HG02610 (cell line): ENCODE measurements around the gene CLEC14A.

Experiments
- ATAC-seq: cut with Tn5 transposase; IDR thresholded peaks from one replicate; pipeline ENCODE4 v1.9.1; 2021; ENCODE audit warnings: mild to moderate bottlenecking, moderate library complexity; ENCODE audit not compliant: unreplicated experiment

The CLEC14A gene

DNA sequence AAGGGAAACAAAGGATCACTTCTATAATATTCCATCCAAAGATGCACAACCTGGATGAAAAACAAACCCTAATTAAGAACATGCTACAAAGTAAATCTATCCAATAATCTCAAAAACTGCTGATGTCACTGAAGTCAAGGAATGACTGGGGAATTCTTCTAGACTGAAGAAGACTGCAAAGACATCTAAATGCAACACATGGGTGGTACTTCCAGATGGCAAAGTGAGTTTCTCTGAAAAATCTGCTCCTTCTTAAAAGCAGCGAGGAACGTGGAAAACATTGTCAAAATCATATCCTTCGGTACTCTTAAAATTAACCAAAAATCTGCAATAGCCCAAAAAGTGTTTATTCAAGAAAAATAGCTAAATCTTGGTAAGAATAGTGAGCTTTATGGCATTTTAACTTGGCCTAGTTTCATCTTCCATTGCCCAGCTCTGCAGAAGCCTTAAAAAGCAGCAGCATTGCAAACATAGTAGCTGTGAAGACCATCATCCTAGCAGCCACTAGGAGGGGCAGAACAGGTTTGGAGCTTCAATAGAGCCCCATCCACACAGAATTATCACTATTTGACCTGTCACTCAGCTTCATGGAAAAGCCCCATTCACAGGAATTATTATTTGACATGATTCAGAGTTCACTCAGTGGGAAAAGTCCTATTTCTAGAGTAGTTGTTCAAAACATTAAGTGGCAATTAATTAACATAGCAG, 7.4 kb downstream of the CLEC14A start:
- no peak for ATAC-seq

DNA sequence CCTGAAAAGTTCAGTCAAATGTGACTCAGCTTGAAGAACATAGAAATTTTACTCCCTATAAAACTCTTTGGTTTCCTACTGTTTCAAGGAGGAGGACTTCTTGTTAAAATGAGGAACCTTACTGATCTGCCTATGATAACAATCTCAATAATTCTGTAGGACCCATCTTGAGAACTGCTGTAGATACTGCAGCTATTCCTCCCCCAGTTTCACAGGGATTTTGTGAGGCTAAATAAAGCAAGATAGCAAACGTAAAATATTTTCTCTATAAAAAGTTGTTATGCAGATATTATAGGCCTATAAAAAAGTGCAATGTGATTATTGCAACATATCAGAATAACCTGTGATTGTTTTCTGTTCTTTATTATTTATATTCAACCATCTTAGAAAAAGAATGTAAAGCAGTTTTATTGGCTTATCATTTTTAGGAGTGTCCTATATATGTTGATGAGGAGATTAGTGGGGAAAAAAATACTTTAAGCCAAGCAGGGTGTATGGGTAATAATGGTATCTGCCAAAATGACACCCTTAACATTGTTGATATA, 12.1 kb downstream of the CLEC14A start:
- no peak for ATAC-seq

DNA sequence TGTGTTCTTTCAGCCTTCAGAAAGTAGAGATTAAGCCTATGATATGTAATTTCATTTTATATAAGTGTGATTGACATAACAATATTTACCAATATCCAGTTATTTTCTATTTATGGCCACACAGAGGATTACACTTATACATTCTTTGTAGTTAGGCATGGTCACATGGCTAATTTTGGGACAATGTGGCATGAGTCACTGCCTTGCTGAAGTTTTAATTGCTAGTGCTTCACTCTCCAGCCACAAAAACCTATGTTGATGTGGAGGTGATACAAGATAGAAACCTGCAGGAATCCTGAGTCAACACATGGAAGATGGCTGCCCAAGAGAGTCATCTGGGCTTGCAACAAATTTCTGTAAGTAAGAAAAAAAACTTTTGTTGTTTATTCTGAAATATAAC, 17.0 kb downstream of the CLEC14A start:
- no peak for ATAC-seq

DNA sequence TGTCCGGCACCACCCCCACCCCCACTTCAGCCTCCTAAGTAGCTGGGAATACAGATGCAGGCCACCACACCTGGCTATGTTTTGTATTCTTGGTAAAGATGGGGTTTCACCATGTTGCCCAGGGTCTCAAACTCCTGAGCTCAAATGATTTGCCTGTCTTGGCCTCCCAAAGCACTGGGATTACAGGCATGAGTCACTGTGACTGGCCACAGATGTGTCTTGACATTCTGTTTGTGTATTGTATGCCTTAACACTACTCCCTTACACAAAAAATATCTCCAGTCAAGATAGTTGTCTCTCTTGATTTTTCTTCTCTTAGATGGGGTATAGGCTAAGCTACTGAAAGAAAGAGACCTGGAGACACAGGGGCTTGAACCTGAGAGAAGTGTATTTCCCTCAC, 17.6 kb downstream of the CLEC14A start:
- no peak for ATAC-seq

DNA sequence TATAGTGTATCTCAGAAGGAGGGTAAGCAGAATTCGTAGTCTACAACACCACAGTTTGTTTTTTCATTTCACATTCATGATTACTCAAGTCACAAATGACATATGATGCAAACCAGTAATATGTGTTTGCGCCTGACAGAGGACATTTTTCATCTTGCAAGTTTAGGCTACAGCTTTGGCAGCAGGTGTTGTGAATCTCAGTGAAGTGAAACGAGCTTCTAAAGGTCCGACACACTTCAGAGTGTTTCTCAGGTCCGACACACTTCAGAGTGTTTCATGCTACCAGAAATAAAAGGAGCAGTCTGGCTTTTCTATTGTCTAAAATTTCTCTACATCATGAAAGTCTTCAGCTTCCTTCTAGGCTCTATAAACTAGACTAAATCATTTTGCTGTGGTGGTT, 22.7 kb downstream of the CLEC14A start:
- no peak for ATAC-seq

DNA sequence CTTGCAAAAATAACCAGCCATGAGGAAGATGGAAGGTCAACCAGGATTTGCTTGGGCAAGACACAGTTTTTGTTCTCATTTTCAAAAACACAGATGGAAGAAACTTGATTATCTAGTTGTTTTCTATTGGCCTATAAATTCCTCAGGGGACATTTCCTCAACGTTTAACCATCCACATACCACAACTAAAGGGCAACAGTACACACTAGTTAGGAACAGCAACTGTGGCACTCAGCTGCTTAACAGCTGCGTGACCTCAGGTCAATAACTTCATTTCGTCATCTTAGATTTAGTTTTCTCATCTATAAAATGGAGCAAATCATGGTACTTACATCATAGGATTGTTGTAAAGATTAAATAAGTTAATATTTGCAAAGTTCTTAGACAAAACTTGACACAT, 29.5 kb downstream of the CLEC14A start:
- no peak for ATAC-seq

DNA sequence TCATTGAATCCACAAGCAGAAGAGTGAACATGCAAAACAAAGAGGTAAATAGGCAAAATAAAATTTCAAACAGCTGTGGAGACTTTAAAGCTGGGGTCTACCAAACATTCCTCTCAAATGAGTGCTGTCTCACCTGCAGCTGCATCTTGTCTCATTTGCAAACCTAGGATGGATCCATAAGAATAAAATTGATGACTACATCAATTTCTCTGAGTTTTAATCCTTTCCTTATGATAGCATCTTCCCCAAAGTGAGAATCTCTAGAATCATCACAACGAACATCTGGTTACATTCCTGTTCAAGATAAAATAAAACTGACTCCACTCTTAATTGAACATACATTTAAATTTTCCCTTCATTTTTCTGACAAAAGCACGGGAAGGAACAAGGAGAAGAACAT, 29.9 kb downstream of the CLEC14A start:
- no peak for ATAC-seq

DNA sequence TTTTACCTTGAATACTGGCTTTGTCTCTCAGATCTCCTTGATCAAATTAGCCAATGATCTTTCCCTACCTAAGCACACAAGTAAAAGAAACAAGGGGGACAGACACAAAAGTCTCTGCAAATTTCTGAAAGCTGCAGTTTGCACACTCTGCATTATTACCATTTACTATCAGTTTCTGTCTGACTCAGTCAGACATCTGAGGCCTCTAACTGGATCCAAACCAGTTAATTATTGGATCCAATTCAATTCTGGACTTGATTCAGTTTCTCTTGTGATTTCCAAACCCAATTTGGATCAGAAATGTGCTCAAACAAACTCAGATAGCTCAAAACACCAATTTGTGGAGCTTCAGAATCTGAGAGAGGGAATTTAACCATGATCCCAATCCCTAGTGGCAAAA, 31.6 kb downstream of the CLEC14A start:
- ATAC-seq = no peak

DNA sequence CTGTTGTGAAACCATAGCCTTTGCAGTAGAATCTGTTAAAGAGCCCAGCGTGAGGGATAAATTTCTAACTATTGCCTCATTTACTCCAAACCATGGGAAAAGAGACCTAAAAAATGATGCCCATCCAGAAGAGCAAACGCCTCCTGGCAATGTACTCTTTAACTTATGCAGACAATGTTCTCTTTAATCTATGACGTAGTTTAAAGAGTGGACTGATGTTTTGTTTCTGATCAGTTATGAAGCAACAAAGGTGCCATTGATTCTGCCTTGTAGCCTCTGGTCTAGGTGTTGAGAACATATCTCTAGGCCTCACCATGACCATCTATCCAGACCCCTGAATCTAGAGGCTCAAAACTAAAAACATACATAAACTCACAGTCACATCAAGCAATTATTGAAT, 34.8 kb downstream of the CLEC14A start:
- ATAC-seq = no peak

DNA sequence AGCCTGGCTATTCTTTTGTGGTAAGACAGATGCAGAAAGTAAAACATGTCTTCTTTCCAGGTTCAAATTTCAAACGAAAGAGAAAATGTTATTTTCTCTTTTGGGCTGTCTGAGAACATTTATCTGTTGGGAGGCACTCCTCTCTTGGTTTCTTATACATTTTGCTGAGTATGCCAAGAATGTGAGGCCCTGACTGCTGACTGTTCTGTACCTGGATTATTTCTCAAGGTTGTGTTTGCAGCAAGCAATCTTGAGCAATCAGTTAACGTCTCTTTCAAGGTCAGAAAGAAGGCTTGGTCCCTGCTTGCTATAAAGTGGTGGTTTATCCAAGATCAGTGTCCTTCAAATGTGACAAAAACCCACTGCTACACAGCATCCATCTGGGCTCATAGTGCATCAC, 38.3 kb downstream of the CLEC14A start:
- no peak for ATAC-seq

DNA sequence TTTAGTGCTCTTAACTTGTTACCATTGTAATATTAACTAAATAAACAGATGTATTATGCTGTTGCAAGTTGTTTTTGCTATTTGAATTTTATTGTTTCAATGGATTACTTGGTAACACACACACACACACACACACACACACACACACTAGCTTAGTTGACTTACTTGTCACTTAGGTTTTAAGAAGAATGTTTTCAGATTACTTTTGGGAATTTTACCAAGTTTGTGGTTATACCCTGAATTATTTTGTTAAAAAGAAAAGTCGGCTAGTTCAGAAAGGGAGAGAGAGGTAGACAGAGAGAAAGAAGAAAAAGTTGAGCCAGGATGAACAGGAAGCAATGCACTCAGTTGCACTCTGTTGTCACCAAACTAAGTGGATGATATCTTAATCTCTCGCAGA, 42.9 kb downstream of the CLEC14A start:
- no peak for ATAC-seq

DNA sequence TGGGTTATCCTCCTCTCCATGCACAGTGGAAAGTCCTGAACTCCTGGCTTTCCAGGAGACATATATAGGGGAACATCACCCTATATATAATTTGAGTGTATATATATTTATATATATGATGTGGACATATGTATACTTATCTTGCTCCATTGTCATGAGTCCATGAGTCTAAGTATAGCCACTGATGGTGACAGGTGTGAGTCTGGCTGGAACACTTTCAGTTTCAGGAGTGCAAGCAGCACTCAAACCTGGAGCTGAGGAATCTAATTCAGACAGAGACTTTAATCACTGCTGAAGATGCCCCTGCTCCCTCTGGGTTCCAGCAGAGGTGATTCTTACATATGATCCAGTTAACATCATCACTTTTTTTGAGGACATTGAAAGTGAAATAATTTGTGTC, 43.8 kb downstream of the CLEC14A start:
- no peak for ATAC-seq

DNA sequence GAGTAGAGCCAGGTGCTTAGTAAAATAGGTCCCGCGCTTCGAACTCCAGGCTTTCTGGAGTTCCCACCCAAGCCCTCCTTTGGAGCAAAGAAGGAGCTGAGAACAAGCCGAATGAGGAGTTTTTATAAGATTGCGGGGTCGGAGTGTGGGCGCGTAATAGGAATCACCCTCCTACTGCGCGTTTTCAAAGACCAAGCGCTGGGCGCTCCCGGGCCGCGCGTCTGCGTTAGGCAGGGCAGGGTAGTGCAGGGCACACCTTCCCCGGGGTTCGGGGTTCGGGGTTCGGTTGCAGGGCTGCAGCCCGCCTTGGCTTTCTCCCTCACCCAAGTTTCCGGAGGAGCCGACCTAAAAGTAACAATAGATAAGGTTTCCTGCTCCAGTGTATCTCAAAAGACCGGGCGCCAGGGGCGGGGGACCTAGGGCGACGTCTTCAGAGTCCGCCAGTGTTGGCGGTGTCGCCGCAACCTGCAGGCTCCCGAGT, 44.6 kb downstream of the CLEC14A start:
- no peak for ATAC-seq

DNA sequence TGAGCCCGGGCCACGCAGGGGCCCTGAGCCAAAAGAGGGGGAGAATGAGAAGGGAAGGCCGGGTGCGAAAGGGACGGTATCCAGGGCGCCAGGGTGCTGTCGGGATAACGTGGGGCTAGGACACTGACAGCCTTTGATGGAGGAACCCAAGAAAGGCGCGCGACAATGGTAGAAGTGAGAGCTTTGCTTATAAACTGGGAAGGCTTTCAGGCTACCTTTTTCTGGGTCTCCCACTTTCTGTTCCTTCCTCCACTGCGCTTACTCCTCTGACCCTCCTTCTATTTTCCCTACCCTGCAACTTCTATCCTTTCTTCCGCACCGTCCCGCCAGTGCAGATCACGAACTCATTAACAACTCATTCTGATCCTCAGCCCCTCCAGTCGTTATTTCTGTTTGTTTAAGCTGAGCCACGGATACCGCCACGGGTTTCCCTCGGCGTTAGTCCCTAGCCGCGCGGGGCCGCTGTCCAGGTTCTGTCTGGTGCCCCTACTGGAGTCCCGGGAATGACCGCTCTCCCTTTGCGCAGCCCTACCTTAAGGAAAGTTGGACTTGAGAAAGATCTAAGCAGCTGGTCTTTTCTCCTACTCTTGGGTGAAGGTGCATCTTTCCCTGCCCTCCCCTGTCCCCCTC, 45.2 kb downstream of the CLEC14A start:
- ATAC-seq = no peak

DNA sequence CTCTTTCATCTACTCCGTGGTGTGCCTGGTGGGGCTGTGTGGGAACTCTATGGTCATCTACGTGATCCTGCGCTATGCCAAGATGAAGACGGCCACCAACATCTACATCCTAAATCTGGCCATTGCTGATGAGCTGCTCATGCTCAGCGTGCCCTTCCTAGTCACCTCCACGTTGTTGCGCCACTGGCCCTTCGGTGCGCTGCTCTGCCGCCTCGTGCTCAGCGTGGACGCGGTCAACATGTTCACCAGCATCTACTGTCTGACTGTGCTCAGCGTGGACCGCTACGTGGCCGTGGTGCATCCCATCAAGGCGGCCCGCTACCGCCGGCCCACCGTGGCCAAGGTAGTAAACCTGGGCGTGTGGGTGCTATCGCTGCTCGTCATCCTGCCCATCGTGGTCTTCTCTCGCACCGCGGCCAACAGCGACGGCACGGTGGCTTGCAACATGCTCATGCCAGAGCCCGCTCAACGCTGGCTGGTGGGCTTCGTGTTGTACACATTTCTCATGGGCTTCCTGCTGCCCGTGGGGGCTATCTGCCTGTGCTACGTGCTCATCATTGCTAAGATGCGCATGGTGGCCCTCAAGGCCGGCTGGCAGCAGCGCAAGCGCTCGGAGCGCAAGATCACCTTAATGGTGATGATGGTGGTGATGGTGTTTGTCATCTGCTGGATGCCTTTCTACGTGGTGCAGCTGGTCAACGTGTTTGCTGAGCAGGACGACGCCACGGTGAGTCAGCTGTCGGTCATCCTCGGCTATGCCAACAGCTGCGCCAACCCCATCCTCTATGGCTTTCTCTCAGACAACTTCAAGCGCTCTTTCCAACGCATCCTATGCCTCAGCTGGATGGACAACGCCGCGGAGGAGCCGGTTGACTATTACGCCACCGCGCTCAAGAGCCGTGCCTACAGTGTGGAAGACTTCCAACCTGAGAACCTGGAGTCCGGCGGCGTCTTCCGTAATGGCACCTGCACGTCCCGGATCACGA, 46.0 kb downstream of the CLEC14A start:
- ATAC-seq = no peak

DNA sequence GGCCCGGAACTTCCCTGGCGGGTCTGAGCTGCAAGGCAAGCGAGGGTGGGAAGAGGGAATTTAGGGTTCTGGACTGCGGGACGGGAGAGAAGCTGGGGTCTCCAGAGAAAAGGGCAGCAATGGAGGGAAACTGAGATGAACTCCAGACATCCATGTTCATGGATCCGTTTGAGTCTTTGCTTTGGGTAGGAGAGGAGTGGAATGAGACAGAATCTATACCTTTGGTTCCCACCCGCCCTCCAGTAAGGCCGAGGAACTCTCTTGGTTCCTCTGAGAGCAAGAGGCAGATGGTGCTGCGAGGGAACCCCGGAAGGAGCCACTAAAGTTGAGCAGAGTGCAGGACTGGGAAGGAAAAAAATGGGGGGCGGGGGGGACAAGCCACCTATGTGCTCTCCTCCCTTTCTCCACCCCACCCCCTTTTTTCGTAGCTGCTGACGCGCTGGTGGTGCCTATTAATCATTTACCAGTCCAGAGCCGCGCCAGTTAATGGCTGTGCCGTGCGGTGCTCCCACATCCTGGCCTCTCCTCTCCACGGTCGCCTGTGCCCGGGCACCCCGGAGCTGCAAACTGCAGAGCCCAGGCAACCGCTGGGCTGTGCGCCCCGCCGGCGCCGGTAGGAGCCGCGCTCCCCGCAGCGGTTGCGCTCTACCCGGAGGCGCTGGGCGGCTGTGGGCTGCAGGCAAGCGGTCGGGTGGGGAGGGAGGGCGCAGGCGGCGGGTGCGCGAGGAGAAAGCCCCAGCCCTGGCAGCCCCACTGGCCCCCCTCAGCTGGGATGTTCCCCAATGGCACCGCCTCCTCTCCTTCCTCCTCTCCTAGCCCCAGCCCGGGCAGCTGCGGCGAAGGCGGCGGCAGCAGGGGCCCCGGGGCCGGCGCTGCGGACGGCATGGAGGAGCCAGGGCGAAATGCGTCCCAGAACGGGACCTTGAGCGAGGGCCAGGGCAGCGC, 47.0 kb downstream of the CLEC14A start:
- ATAC-seq = no peak

DNA sequence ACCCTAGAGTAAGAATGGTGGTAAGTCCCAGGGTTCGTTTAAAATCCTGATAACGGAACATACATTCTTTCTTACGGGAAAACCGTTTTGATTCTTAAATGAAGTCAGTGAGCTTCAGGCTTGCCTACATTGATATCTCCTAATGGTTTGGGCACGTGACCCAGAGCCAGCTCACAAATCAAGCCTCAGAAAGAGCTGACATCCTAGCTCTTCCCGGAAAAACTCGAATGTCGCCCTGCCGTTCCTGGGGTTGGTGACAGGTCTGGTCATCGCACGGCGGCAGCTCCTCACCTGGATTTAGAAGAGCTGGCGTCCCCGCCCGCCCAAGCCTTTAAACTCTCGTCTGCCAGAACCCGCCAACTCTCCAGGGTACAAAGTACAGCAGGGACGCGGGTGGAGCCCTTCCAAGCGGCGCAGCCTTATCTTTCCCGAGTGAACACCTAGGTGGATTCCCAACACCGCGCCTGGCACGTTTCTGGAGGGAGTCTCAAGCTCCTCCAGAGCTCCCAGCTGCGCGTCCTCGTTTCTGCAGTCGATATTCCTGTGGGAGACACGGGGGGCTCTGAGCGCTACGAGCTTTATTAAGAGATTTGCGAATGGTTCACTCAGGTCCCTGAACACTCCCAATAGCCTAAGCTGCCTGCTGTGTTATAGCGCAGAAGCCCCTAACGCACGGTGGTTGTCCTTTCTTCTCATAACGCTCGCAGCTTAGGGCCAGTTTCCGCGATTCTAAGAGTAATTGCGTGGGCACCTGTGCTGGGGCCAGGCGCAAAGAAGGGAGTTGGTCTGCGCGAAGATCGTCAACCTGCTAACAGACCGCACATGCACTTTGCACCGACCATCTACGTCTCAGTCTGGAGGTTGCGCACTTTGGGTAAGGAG, 47.9 kb downstream of the CLEC14A start, which contains the start of gene SSTR1:
SSTR1 (plus strand) TSS at position 169 of the 882 bp plus-strand sequence. CDS start 1,486 bp downstream, outside the sequence.
- no peak for ATAC-seq

DNA sequence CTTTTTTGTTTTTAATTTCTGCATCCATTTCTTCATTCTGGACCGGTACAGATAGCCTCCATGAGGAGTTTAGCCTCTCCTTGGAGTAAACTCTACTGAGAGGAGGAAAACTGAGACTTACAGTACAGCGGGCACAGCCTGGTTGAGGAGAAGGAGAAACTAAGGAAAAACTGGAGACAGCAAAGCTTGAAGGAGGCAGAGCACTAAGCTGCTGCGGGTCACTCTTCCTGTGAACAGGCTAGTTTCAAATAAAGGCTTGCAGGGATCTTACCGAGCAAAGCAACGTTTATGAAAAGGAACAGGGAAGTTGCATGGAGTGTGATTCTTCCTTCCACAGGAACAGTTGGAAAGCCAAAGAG, 48.5 kb downstream of the CLEC14A start:
- ATAC-seq = no peak
